ENCODE measurements around the gene OTOS. TPM values are rescaled to one million over a fixed set of nuclear protein-coding genes. Genes with fewer than 3 reads are reported as not detected.

Gene OTOS
- total RNA-seq, 2 experiments from 2014 or later, result not detected

GRCh38 chr2:240170883-240171282, 30.4 kb upstream of the OTOS start:
- Histone ChIP-seq H3K79me2 (ENCODE audit: insufficient read depth, low read depth, low read length) (no peaks in the 10 kb centered on the region), H3K4me3 (ENCODE audit: low read depth, low read length, poor library complexity, severe bottlenecking) (no peak overlapping the region), H3K36me3 (ENCODE audit: insufficient read depth, low read length) (no peaks in the 10 kb centered on the region), H3K9me2 (ENCODE audit: insufficient read depth, low read length) (no peaks in the 10 kb centered on the region), H3K9me3 (ENCODE audit: low read length) (no peaks in the 10 kb centered on the region), H3K4me1 (ENCODE audit: insufficient read depth, low read length, poor library complexity, severe bottlenecking) (no peaks in the 10 kb centered on the region), H3K27ac (ENCODE audit: low read depth, low read length, poor library complexity, severe bottlenecking) (no peak overlapping the region), H3K4me2 (ENCODE audit: low read length) (no peak overlapping the region), H2AFZ (ENCODE audit: low read length) (no peak overlapping the region), H4K20me1 (ENCODE audit: insufficient read depth, low read length) (no peaks in the 10 kb centered on the region)
- intact Hi-C loops (cut with micrococcal nuclease; ENCODE audit: unreplicated experiment), result no loop called here
- CTCF ChIA-PET (ENCODE audit: unreplicated experiment), result no interaction called here
- BruUV-seq (replicated peaks), result no TSS peak
- POLR2A ChIA-PET, result no interaction called here
- DNase-seq (ENCODE audit: low spot score), result no peak
- TF ChIP-seq CTCF (conservative IDR thresholded peaks at IDR 0.05; ENCODE audit: low read length) (no peak), EZH2phosphoT487 (IDR thresholded peaks at IDR 0.05; ENCODE audit: borderline replicate concordance, low read depth, low read length) (no peak)

GRCh38 chr2:240170354-240170735, 29.9 kb upstream of the OTOS start:
- Histone ChIP-seq H3K4me1 (ENCODE audit: insufficient read depth, low read length, poor library complexity, severe bottlenecking) (no peaks in the 10 kb centered on the region), H3K79me2 (ENCODE audit: insufficient read depth, low read depth, low read length) (no peaks in the 10 kb centered on the region), H3K9me2 (ENCODE audit: insufficient read depth, low read length) (no peaks in the 10 kb centered on the region), H4K20me1 (ENCODE audit: insufficient read depth, low read length) (no peaks in the 10 kb centered on the region), H3K4me3 (ENCODE audit: low read depth, low read length, poor library complexity, severe bottlenecking) (no peak overlapping the region), H3K27ac (ENCODE audit: low read depth, low read length, poor library complexity, severe bottlenecking) (no peak overlapping the region), H2AFZ (ENCODE audit: low read length) (no peak overlapping the region), H3K9me3 (ENCODE audit: low read length) (no peaks in the 10 kb centered on the region), H3K4me2 (ENCODE audit: low read length) (no peak overlapping the region), H3K36me3 (ENCODE audit: insufficient read depth, low read length) (no peaks in the 10 kb centered on the region)
- no TSS peak for BruUV-seq (replicated peaks)
- POLR2A ChIA-PET, result interaction anchor here (0.6 kb wide), 1 partner anchor 543 kb away, joined by 4 read pairs; no protein-coding TSS in a partner anchor
- TF ChIP-seq EZH2phosphoT487 (IDR thresholded peaks at IDR 0.05; ENCODE audit: borderline replicate concordance, low read depth, low read length) (no peak), CTCF (conservative IDR thresholded peaks at IDR 0.05; ENCODE audit: low read length) (no peak)
- CTCF ChIA-PET (ENCODE audit: unreplicated experiment), result no interaction called here
- intact Hi-C loops (cut with micrococcal nuclease; ENCODE audit: unreplicated experiment), result no loop called here
- no peak for DNase-seq (ENCODE audit: low spot score)

- Histone ChIP-seq H3K4me2 (ENCODE audit: low read length) (no peak overlapping the region), H3K9me2 (ENCODE audit: insufficient read depth, low read length) (no peaks in the 10 kb centered on the region), H3K9me3 (ENCODE audit: low read length) (no peaks in the 10 kb centered on the region), H3K36me3 (ENCODE audit: insufficient read depth, low read length) (no peaks in the 10 kb centered on the region), H3K79me2 (ENCODE audit: insufficient read depth, low read depth, low read length) (no peaks in the 10 kb centered on the region), H3K4me3 (ENCODE audit: low read depth, low read length, poor library complexity, severe bottlenecking) (no peak overlapping the region), H2AFZ (ENCODE audit: low read length) (no peak overlapping the region), H3K27ac (ENCODE audit: low read depth, low read length, poor library complexity, severe bottlenecking) (no peak overlapping the region), H4K20me1 (ENCODE audit: insufficient read depth, low read length) (no peaks in the 10 kb centered on the region), H3K4me1 (ENCODE audit: insufficient read depth, low read length, poor library complexity, severe bottlenecking) (no peaks in the 10 kb centered on the region)
- ChIA-PET POLR2A (interaction anchor here (0.6 kb wide), 1 partner anchor 542 kb away, joined by 4 read pairs; no protein-coding TSS in a partner anchor), CTCF (ENCODE audit: unreplicated experiment) (no interaction called here)
- BruUV-seq (replicated peaks), result no TSS peak
- TF ChIP-seq CTCF (conservative IDR thresholded peaks at IDR 0.05; ENCODE audit: low read length), result no peak
- no peak for TF ChIP-seq EZH2phosphoT487 (IDR thresholded peaks at IDR 0.05; ENCODE audit: borderline replicate concordance, low read depth, low read length)
- DNase-seq (ENCODE audit: low spot score), result no peak
- intact Hi-C loops (cut with micrococcal nuclease; ENCODE audit: unreplicated experiment), result no loop called here
Observed at GRCh38 chr2:240169486-240170353, 29.3 kb upstream of the OTOS start.
